Measurements from ENCODE around the gene CLCA1.

The CLCA1 gene

GRCh38 chr1:86487131-86487810 is 18.5 kb downstream of the CLCA1 start:
- DNase-seq (ENCODE audit: extremely low read depth, low read depth) = peak; percentile 92
- no peak for TF ChIP-seq CTCF (IDR thresholded peaks at IDR 0.05; ENCODE audit: low read depth, low read length, missing control alignments)
- H3K4me3 ChIP-seq (replicated peaks; ENCODE audit: low read depth, low read length) = no peak overlapping the region

- H3K4me3 ChIP-seq (replicated peaks; ENCODE audit: low read depth, low read length) = no peak overlapping the region
- DNase-seq (ENCODE audit: extremely low read depth, low read depth) = no peak
- TF ChIP-seq CTCF (IDR thresholded peaks at IDR 0.05; ENCODE audit: low read depth, low read length, missing control alignments) = no peak
Observed at GRCh38 chr1:86487811-86488141, 19.0 kb downstream of the CLCA1 start.

- TF ChIP-seq CTCF (IDR thresholded peaks at IDR 0.05; ENCODE audit: low read depth, low read length, missing control alignments) = no peak
- H3K4me3 ChIP-seq (replicated peaks; ENCODE audit: low read depth, low read length) = no peak overlapping the region
- DNase-seq (ENCODE audit: extremely low read depth, low read depth) = no peak
Observed at GRCh38 chr1:86489242-86489878, 20.6 kb downstream of the CLCA1 start.

GRCh38 chr1:86491171-86491950 is 22.6 kb downstream of the CLCA1 start:
- TF ChIP-seq CTCF (IDR thresholded peaks at IDR 0.05; ENCODE audit: low read depth, low read length, missing control alignments) = no peak
- H3K4me3 ChIP-seq (replicated peaks; ENCODE audit: low read depth, low read length) = no peak overlapping the region
- DNase-seq (ENCODE audit: extremely low read depth, low read depth) = no peak

- DNase-seq (ENCODE audit: extremely low read depth, low read depth) = no peak
- no peak overlapping the region for H3K4me3 ChIP-seq (replicated peaks; ENCODE audit: low read depth, low read length)
- TF ChIP-seq CTCF (IDR thresholded peaks at IDR 0.05; ENCODE audit: low read depth, low read length, missing control alignments) = no peak
Observed at GRCh38 chr1:86498281-86498680, 29.6 kb downstream of the CLCA1 start.

- no peak for DNase-seq (ENCODE audit: extremely low read depth, low read depth)
- peak; percentile 56 for TF ChIP-seq CTCF (IDR thresholded peaks at IDR 0.05; ENCODE audit: low read depth, low read length, missing control alignments)
- no peak overlapping the region for H3K4me3 ChIP-seq (replicated peaks; ENCODE audit: low read depth, low read length)
Observed at GRCh38 chr1:86499987-86500593, 31.4 kb downstream of the CLCA1 start.
